A673 (cell line): ENCODE data around the gene MED22.

Experiments used
- CTCF ChIP-seq: fragments of 300-800, 200-600 bp; sonication (generic); conservative IDR thresholded peaks from 2 replicates; pipeline ENCODE4 v1.5.1; 2017; ENCODE audit warnings: low read depth, mild to moderate bottlenecking, antibody characterized with exemption, low read length, moderate library complexity, mixed read lengths
- EZH2 ChIP-seq: fragments of 200-600 bp; sonication (generic); IDR thresholded peaks from 2 replicates; pipeline ENCODE4 v1.6.1; 2017; ENCODE audit warnings: borderline replicate concordance, low read depth, mild to moderate bottlenecking, mixed read lengths, antibody characterized with exemption, low read length; ENCODE audit not compliant: poor library complexity, severe bottlenecking

- TF ChIP-seq CTCF (no peak), EZH2 (no peak)
These were observed 31.5 kb upstream of the MED22 start for GRCh38 chr9:133379153-133380086.
